ENCODE results near the gene TTLL11.
A peak's percentile ranks its signal among the peaks of the same experiment; 100 is the strongest.

TTLL11 gene

GRCh38 chr9:121780177-121781040 is 312.7 kb downstream of the TTLL11 start:
- Histone ChIP-seq H3K27me3 (ENCODE audit: control insufficient read depth in 3 of 3, insufficient read depth in 3 of 3, low read depth in 1 of 3, low read length in 3 of 3) (no peaks in the 10 kb centered on the region), H2BK5ac (ENCODE audit: low read length) (no peak overlapping the region), H3K23ac (ENCODE audit: low read depth, low read length, poor library complexity) (no peak overlapping the region), H3K14ac (ENCODE audit: low read length) (peak overlapping the region; percentile 39), H3K9me3 (replicated peaks in 1 of 2; ENCODE audit: control insufficient read depth in 2 of 2, insufficient read depth in 1 of 2, low read depth in 1 of 2, low read length in 2 of 2) (peaks cover 0 to 17% of the 10 kb centered on the region in 2 donors), H2BK15ac (ENCODE audit: low read length) (no peak overlapping the region), H3K4ac (ENCODE audit: low read length) (no peak overlapping the region), H3K79me1 (ENCODE audit: low read depth, low read length) (peaks cover 6% of the 10 kb centered on the region), H3K27ac (replicated peaks; ENCODE audit: low read length) (peak overlapping the region; percentile 81), H4K91ac (ENCODE audit: low read depth, low read length, poor library complexity) (no peak overlapping the region), H3K36me3 (replicated peaks in 1 of 2; ENCODE audit: control insufficient read depth in 2 of 2, insufficient read depth in 2 of 2, low read length in 2 of 2) (peaks cover 34 to 82% of the 10 kb centered on the region in 2 donors), H3K4me2 (ENCODE audit: insufficient read depth, low read length, poor library complexity, severe bottlenecking) (no peak overlapping the region), H4K8ac (ENCODE audit: low read depth, low read length) (no peak overlapping the region), H3K4me3 (ENCODE audit: low read length in 2 of 2) (no peak overlapping the region), H2AK5ac (ENCODE audit: low read depth, low read length) (peak overlapping the region; percentile 42), H3K18ac (ENCODE audit: low read length) (peak overlapping the region; percentile 29), H2AFZ (ENCODE audit: low read length) (no peak overlapping the region), H2BK120ac (ENCODE audit: low read depth, low read length) (peak overlapping the region; percentile 7), H2BK12ac (ENCODE audit: low read length) (no peak overlapping the region), H3K4me1 (ENCODE audit: control insufficient read depth in 2 of 2, insufficient read depth in 1 of 2, low read depth in 1 of 2, low read length in 2 of 2) (peaks cover 26 to 39% of the 10 kb centered on the region in 2 donors), H3K9ac (ENCODE audit: low read depth, low read length, poor library complexity) (no peak overlapping the region)
- DNase-seq (ENCODE audit: low spot score): no peak
- WGBS, 2 donors (ENCODE audit: extremely low coverage in 2 of 2, insufficient read length in 2 of 2, insufficient replicate concordance in 1 of 2): no CpG with 5 or more reads among the region's 17 CpGs

- Histone ChIP-seq H4K91ac (ENCODE audit: low read depth, low read length, poor library complexity) (no peak overlapping the region), H3K23ac (ENCODE audit: low read depth, low read length, poor library complexity) (no peak overlapping the region), H3K9me3 (replicated peaks in 1 of 2; ENCODE audit: control insufficient read depth in 2 of 2, insufficient read depth in 1 of 2, low read depth in 1 of 2, low read length in 2 of 2) (peaks cover 0 to 17% of the 10 kb centered on the region in 2 donors), H3K4me3 (ENCODE audit: low read length in 2 of 2) (no peak overlapping the region), H2BK120ac (ENCODE audit: low read depth, low read length) (no peak overlapping the region), H2BK5ac (ENCODE audit: low read length) (no peak overlapping the region), H3K18ac (ENCODE audit: low read length) (no peak overlapping the region), H3K36me3 (replicated peaks in 1 of 2; ENCODE audit: control insufficient read depth in 2 of 2, insufficient read depth in 2 of 2, low read length in 2 of 2) (peaks cover 36 to 87% of the 10 kb centered on the region in 2 donors), H2AK5ac (ENCODE audit: low read depth, low read length) (no peak overlapping the region), H3K9ac (ENCODE audit: low read depth, low read length, poor library complexity) (no peak overlapping the region), H3K4ac (ENCODE audit: low read length) (no peak overlapping the region), H3K27ac (replicated peaks; ENCODE audit: low read length) (peak overlapping the region; percentile 81), H3K4me2 (ENCODE audit: insufficient read depth, low read length, poor library complexity, severe bottlenecking) (no peak overlapping the region), H3K14ac (ENCODE audit: low read length) (no peak overlapping the region), H4K8ac (ENCODE audit: low read depth, low read length) (no peak overlapping the region), H2BK15ac (ENCODE audit: low read length) (no peak overlapping the region), H2BK12ac (ENCODE audit: low read length) (no peak overlapping the region), H3K79me1 (ENCODE audit: low read depth, low read length) (peaks cover 6% of the 10 kb centered on the region), H2AFZ (ENCODE audit: low read length) (no peak overlapping the region), H3K27me3 (ENCODE audit: control insufficient read depth in 3 of 3, insufficient read depth in 3 of 3, low read depth in 1 of 3, low read length in 3 of 3) (no peaks in the 10 kb centered on the region), H3K4me1 (ENCODE audit: control insufficient read depth in 2 of 2, insufficient read depth in 1 of 2, low read depth in 1 of 2, low read length in 2 of 2) (peaks cover 18 to 32% of the 10 kb centered on the region in 2 donors)
- WGBS, 2 donors (ENCODE audit: extremely low coverage in 2 of 2, insufficient read length in 2 of 2, insufficient replicate concordance in 1 of 2): no CpG with 5 or more reads among the region's 13 CpGs
- DNase-seq (ENCODE audit: low spot score): peak; percentile 17
These were observed 313.6 kb downstream of the TTLL11 start for GRCh38 chr9:121779381-121780117.

DNA sequence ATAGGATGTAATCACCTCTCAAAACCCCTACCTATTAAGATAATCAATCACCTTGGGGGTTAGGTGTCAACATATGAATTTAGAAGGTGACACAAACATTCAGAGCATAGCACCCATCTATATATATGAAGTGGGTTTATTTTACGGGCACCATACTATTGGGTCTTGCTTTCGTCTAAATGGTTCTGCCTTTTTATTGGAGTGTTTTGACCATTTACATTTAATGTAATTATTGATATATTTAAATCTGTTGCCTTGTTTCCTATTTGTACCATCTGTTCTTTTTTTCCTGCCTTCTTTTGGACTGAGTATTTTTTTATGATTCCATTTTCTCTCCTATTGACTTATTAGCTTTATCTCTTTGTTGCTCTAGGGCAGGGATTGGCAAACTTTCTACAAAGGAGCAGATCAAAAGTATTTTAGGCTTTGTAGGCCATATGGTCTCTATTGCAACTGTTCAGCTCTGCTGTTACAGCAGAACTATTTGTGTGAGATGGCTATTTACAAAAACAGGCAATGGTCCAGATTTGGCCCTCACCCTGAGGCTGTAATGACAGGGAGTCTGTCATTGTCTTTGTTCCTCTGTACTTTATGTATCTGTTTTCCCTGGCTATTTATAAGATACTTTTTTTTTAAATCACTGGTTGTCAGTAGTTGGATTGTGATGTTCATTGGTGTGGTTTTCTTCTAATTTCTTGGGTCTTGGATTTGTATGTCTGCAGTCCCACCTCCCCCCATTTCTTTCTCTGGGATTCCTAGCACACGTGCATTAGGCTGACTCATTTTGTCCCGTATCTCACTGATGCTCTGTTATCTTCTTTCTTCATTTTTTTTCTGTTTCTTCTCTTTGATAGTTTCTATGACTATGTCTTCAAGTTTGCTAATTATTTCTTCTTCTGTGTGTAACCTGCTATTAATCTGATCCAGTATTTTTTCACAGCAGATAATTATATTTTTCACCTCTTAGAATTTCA is 314.6 kb downstream of the TTLL11 start:
- Histone ChIP-seq H3K9ac (ENCODE audit: low read depth, low read length, poor library complexity) (no peak overlapping the region), H2BK15ac (ENCODE audit: low read length) (no peak overlapping the region), H2BK12ac (ENCODE audit: low read length) (no peak overlapping the region), H4K91ac (ENCODE audit: low read depth, low read length, poor library complexity) (no peak overlapping the region), H3K4me2 (ENCODE audit: insufficient read depth, low read length, poor library complexity, severe bottlenecking) (no peak overlapping the region), H3K14ac (ENCODE audit: low read length) (no peak overlapping the region), H3K27ac (replicated peaks; ENCODE audit: low read length) (peak overlapping the region; percentile 41), H3K27me3 (ENCODE audit: control insufficient read depth in 3 of 3, insufficient read depth in 3 of 3, low read depth in 1 of 3, low read length in 3 of 3) (no peaks in the 10 kb centered on the region), H3K4me1 (ENCODE audit: control insufficient read depth in 2 of 2, insufficient read depth in 1 of 2, low read depth in 1 of 2, low read length in 2 of 2) (peaks cover 8 to 23% of the 10 kb centered on the region in 2 donors), H4K8ac (ENCODE audit: low read depth, low read length) (no peak overlapping the region), H3K18ac (ENCODE audit: low read length) (no peak overlapping the region), H3K79me1 (ENCODE audit: low read depth, low read length) (peaks cover 9% of the 10 kb centered on the region), H2AK5ac (ENCODE audit: low read depth, low read length) (no peak overlapping the region), H2AFZ (ENCODE audit: low read length) (no peak overlapping the region), H3K23ac (ENCODE audit: low read depth, low read length, poor library complexity) (no peak overlapping the region), H3K4ac (ENCODE audit: low read length) (no peak overlapping the region), H2BK5ac (ENCODE audit: low read length) (no peak overlapping the region), H3K9me3 (replicated peaks in 1 of 2; ENCODE audit: control insufficient read depth in 2 of 2, insufficient read depth in 1 of 2, low read depth in 1 of 2, low read length in 2 of 2) (peaks cover 0 to 17% of the 10 kb centered on the region in 2 donors), H3K36me3 (replicated peaks in 1 of 2; ENCODE audit: control insufficient read depth in 2 of 2, insufficient read depth in 2 of 2, low read length in 2 of 2) (peaks cover 46 to 88% of the 10 kb centered on the region in 2 donors), H2BK120ac (ENCODE audit: low read depth, low read length) (no peak overlapping the region), H3K4me3 (ENCODE audit: low read length in 2 of 2) (no peak overlapping the region)
- no CpG with 5 or more reads among the region's 4 CpGs for WGBS, 2 donors (ENCODE audit: extremely low coverage in 2 of 2, insufficient read length in 2 of 2, insufficient replicate concordance in 1 of 2)
- DNase-seq (ENCODE audit: low spot score): no peak
